CD14-positive monocyte (primary cell): ENCODE results near the gene FHL5. TPM values are rescaled to one million over a fixed set of nuclear protein-coding genes. Genes with fewer than 3 reads are reported as not detected.

Experiments used
- DNase-seq, 3 donors: peaks; one replicate each; pipeline ENCODE4 v3.0.0-alpha.2; 2011 to 2022
- H2AFZ ChIP-seq: 2 replicates; pipeline ENCODE4 v1.6.0; 2012; ENCODE audit warnings: mild to moderate bottlenecking, low read depth, low read length, inconsistent platforms; ENCODE audit not compliant: insufficient read depth, poor library complexity, severe bottlenecking
- H3K27ac ChIP-seq, 2 donors: 1 replicate in 1 of 2; 2 replicates in 1 of 2; pipeline ENCODE4 v1.5.1; 2012 to 2013; ENCODE audit warnings: low read length in 2 of 2, control low read depth in 1 of 2, inconsistent platforms in 1 of 2, low read depth in 1 of 2, mild to moderate bottlenecking in 1 of 2
- H3K27me3 ChIP-seq, 2 donors: one replicate each; pipeline versions ENCODE4 v1.6.0 to v1.6.1; 2011 to 2013; ENCODE audit warnings: low read length in 2 of 2; ENCODE audit not compliant: control insufficient read depth in 2 of 2, insufficient read depth in 2 of 2
- H3K36me3 ChIP-seq, 2 donors: replicated peaks in 1 of 2; 1 replicate in 1 of 2; 2 replicates in 1 of 2; pipeline versions ENCODE4 v1.5.1 to v1.6.1; 2012 to 2013; ENCODE audit warnings: low read length in 2 of 2, control low read depth in 1 of 2, inconsistent platforms in 1 of 2, mild to moderate bottlenecking in 1 of 2; ENCODE audit not compliant: insufficient read depth in 2 of 2, control insufficient read depth in 1 of 2
- H3K4me1 ChIP-seq, 2 donors: 1 replicate in 1 of 2; 2 replicates in 1 of 2; pipeline versions ENCODE4 v1.5.1 to v1.6.1; 2012 to 2013; ENCODE audit warnings: low read length in 2 of 2, control low read depth in 1 of 2, inconsistent platforms in 1 of 2, mild to moderate bottlenecking in 1 of 2, moderate library complexity in 1 of 2; ENCODE audit not compliant: insufficient read depth in 2 of 2, control insufficient read depth in 1 of 2
- H3K4me2 ChIP-seq: replicated peaks from 2 replicates; pipeline ENCODE3; 2012; ENCODE audit warnings: low read length, moderate library complexity, mild to moderate bottlenecking; ENCODE audit not compliant: poor library complexity, severe bottlenecking; ENCODE audit errors: extremely low read depth
- H3K4me3 ChIP-seq, 3 experiments: fragments of 200-600 bp in 1 of 3; sonication (generic) in 1 of 3; replicated peaks in 1 of 3; 1 replicate in 2 of 3; 2 replicates in 1 of 3; pipeline ENCODE4 v1.5.1; 2011 to 2013; ENCODE audit warnings: low read length in 3 of 3, mild to moderate bottlenecking in 3 of 3, control low read depth in 2 of 3, low read depth in 2 of 3, inconsistent platforms in 1 of 3, moderate library complexity in 1 of 3
- H3K79me2 ChIP-seq: 2 replicates; pipeline ENCODE4 v1.6.0; 2012; ENCODE audit warnings: mild to moderate bottlenecking, control low read depth, inconsistent platforms, low read length, moderate library complexity; ENCODE audit not compliant: insufficient read depth
- H3K9ac ChIP-seq: 2 replicates; pipeline ENCODE4 v1.6.0; 2017; ENCODE audit warnings: low read length, mild to moderate bottlenecking; ENCODE audit not compliant: insufficient read depth, poor library complexity, severe bottlenecking
- H3K9me3 ChIP-seq, 2 donors: replicated peaks in 1 of 2; 1 replicate in 1 of 2; 2 replicates in 1 of 2; pipeline versions ENCODE4 v1.5.1 to v1.6.1; 2012 to 2013; ENCODE audit warnings: low read length in 2 of 2, control low read depth in 1 of 2; ENCODE audit not compliant: control insufficient read depth in 1 of 2, insufficient read depth in 1 of 2
- H4K20me1 ChIP-seq: 2 replicates; pipeline ENCODE4 v1.6.0; 2012; ENCODE audit warnings: mild to moderate bottlenecking, low read length, control low read depth, moderate library complexity; ENCODE audit not compliant: insufficient read depth
- H3K27ac Mint-ChIP-seq, 7 donors: one replicate each; pipeline ENCODE4 v1.8.0; 2020; ENCODE audit warnings: mild to moderate bottlenecking in 7 of 7, mixed read lengths in 7 of 7, moderate library complexity in 6 of 7, inconsistent platforms in 2 of 7
- H3K27me3 Mint-ChIP-seq, 3 donors: one replicate each; pipeline ENCODE4 v1.8.0; 2021 to 2022; ENCODE audit warnings: low read depth in 3 of 3, mild to moderate bottlenecking in 3 of 3, mixed read lengths in 3 of 3, moderate library complexity in 3 of 3, inconsistent platforms in 1 of 3
- H3K36me3 Mint-ChIP-seq, 2 donors: one replicate each; pipeline ENCODE4 v1.8.0; 2020; ENCODE audit warnings: mixed read lengths in 2 of 2, inconsistent platforms in 1 of 2, mild to moderate bottlenecking in 1 of 2
- H3K4me1 Mint-ChIP-seq: one replicate; pipeline ENCODE4 v1.8.0; 2020; ENCODE audit warnings: mild to moderate bottlenecking, mixed read lengths
- H3K4me3 Mint-ChIP-seq, 2 donors: one replicate each; pipeline ENCODE4 v1.8.0; 2020; ENCODE audit warnings: mild to moderate bottlenecking in 2 of 2, mixed read lengths in 2 of 2, moderate library complexity in 1 of 2
- H3K9me3 Mint-ChIP-seq, 7 donors: one replicate each; pipeline ENCODE4 v1.8.0; 2020 to 2022; ENCODE audit warnings: mixed read lengths in 7 of 7, mild to moderate bottlenecking in 6 of 7, moderate library complexity in 6 of 7, inconsistent platforms in 2 of 7
- CTCF ChIP-seq: fragments of 200-600 bp; IDR thresholded peaks from one replicate; pipeline ENCODE4 v1.8.0; 2022; ENCODE audit warnings: antibody characterized with exemption, mild to moderate bottlenecking
- WGBS: methylation state at CpG from one replicate; pipeline ENCODE4 v1.1.5; 2013; ENCODE audit warnings: missing lambda C conversion rate; ENCODE audit not compliant: insufficient coverage; 5-methylcytosine and 5-hydroxymethylcytosine counted together
- intact Hi-C, 2 donors: fragments of 100-400 bp; cut with micrococcal nuclease; formaldehyde crosslinking; loops; one replicate each; pipeline versions ENCODE4 v1.15.0 to v1.15.1; 2023
- polyA plus RNA-seq, 3 donors: library from polyadenylated mRNA; depleted of rRNA in 1 of 3; unstranded in 2 of 3; stranded (reverse) in 1 of 3; fragments of 300-500 nt in 2 of 3; fragments of >200 nt in 1 of 3; fragmentation: Illumina TruSeq in 2 of 3; gene quantifications; 1 replicate in 2 of 3; 2 replicates in 1 of 3; pipeline ENCODE4 v1.2.3, GENCODE V29; 2012 to 2021

The FHL5 gene
- polyA plus RNA-seq, 3 donors = not detected

GRCh38 chr6:96611342-96611991 lies 48.5 kb downstream of the FHL5 start:
- no peaks in the 10 kb centered on the region for H3K36me3 ChIP-seq
- no peak overlapping the region for H3K4me3 Mint-ChIP-seq
- no peak for TF ChIP-seq CTCF

GRCh38 chr6:96613291-96613999 lies 50.5 kb downstream of the FHL5 start:
- Histone ChIP-seq H3K9me3 (no peaks in the 10 kb centered on the region), H3K27ac (no peak overlapping the region), H3K27me3 (no peaks in the 10 kb centered on the region), H3K4me1 (no peaks in the 10 kb centered on the region), H4K20me1 (no peaks in the 10 kb centered on the region), H3K9ac (no peak overlapping the region), H3K79me2 (no peaks in the 10 kb centered on the region), H3K36me3 (no peaks in the 10 kb centered on the region), H3K4me2 (no peak overlapping the region), H3K4me3 (no peak overlapping the region), H2AFZ (no peak overlapping the region)
- intact Hi-C loops = no loop called here
- H3K27ac Mint-ChIP-seq = no peak overlapping the region
- no peaks in the 10 kb centered on the region for H3K36me3 Mint-ChIP-seq
- no peak for DNase-seq
- no peak overlapping the region for H3K4me3 Mint-ChIP-seq
- H3K27me3 Mint-ChIP-seq = peaks cover 2 to 3% (median 3%) of the 10 kb centered on the region in 3 donors
- no peaks in the 10 kb centered on the region for H3K9me3 Mint-ChIP-seq
- WGBS = no CpG with 5 or more reads among the region's 2 CpGs
- H3K4me1 Mint-ChIP-seq = peaks cover 2% of the 10 kb centered on the region
- TF ChIP-seq CTCF = no peak

More at GRCh38 chr6:96611342-96611991, 48.5 kb downstream of the FHL5 start:
- Histone ChIP-seq H3K4me3 (no peak overlapping the region), H2AFZ (no peak overlapping the region), H3K79me2 (no peaks in the 10 kb centered on the region), H3K4me1 (no peaks in the 10 kb centered on the region), H3K9me3 (no peaks in the 10 kb centered on the region), H3K27ac (no peak overlapping the region), H4K20me1 (no peaks in the 10 kb centered on the region), H3K4me2 (no peak overlapping the region), H3K9ac (no peak overlapping the region), H3K27me3 (no peaks in the 10 kb centered on the region)
- Mint-ChIP-seq H3K27me3 (peaks cover 2% of the 10 kb centered on the region in 3 donors), H3K9me3 (no peaks in the 10 kb centered on the region), H3K36me3 (no peaks in the 10 kb centered on the region), H3K27ac (no peak overlapping the region), H3K4me1 (peaks cover 2% of the 10 kb centered on the region)
- DNase-seq = no peak
- intact Hi-C loops = no loop called here
- WGBS = 60% methylated on average over 1 of the region's 1 CpG
